HL-60 (cell line): Measurements from ENCODE around the gene DNAH10.
A peak's percentile ranks its signal among the peaks of the same experiment; 100 is the strongest.

Experiments used
- DNase-seq, 2 experiments: peaks; one replicate each; pipeline ENCODE4 v3.0.0-alpha.2; 2010 to 2020; ENCODE audit warnings: low read depth in 1 of 2, low spot score in 1 of 2
- H3K27ac ChIP-seq: fragments of 250-450 bp; sonication (Bioruptor Pico); replicated peaks from 2 replicates; pipeline ENCODE4 v1.5.1; 2020; ENCODE audit warnings: mild to moderate bottlenecking, moderate library complexity
- H3K27me3 ChIP-seq: fragments of 250-450 bp; sonication (Bioruptor Pico); 2 replicates; pipeline ENCODE4 v1.5.1; 2021; ENCODE audit warnings: mild to moderate bottlenecking, moderate library complexity; ENCODE audit not compliant: insufficient read depth, poor library complexity, severe bottlenecking
- H3K4me3 ChIP-seq: replicated peaks from 2 replicates; pipeline ENCODE4 v1.5.1; 2011; ENCODE audit warnings: mild to moderate bottlenecking, control low read depth, low read length; ENCODE audit not compliant: insufficient read depth
- CTCF ChIP-seq: IDR thresholded peaks from one replicate; pipeline ENCODE4 v1.5.1; 2011; ENCODE audit warnings: low read length, control low read depth, inconsistent platforms; ENCODE audit not compliant: insufficient read depth
- GABPA ChIP-seq: IDR thresholded peaks from 2 replicates; pipeline ENCODE4 v1.6.1; 2012; ENCODE audit warnings: low read depth
- POLR2AphosphoS5 ChIP-seq: IDR thresholded peaks from 2 replicates; pipeline ENCODE4 v1.6.1; 2012; ENCODE audit warnings: low read depth
- REST ChIP-seq: IDR thresholded peaks from 2 replicates; pipeline ENCODE4 v1.6.1; 2012; ENCODE audit warnings: low read depth; ENCODE audit not compliant: insufficient replicate concordance
- SPI1 ChIP-seq: IDR thresholded peaks from 2 replicates; pipeline ENCODE4 v1.6.1; 2012; ENCODE audit warnings: low read depth, mild to moderate bottlenecking, borderline replicate concordance

DNAH10 gene

GRCh38 chr12:123891516-123892179, 129.5 kb downstream of the DNAH10 start:
- peak in 1 of 2 experiments; percentile 34 for DNase-seq

GRCh38 chr12:123892180-123892559, 130.1 kb downstream of the DNAH10 start:
- Histone ChIP-seq H3K27ac (no peak overlapping the region), H3K27me3 (no peaks in the 10 kb centered on the region), H3K4me3 (no peak overlapping the region)
- DNase-seq, result no peak
- no peak for TF ChIP-seq POLR2AphosphoS5
- no peak for TF ChIP-seq CTCF
- no peak for TF ChIP-seq REST
- no peak for TF ChIP-seq SPI1
- no peak for TF ChIP-seq GABPA

More at GRCh38 chr12:123891516-123892179, 129.5 kb downstream of the DNAH10 start:
- TF ChIP-seq CTCF (no peak), SPI1 (no peak), GABPA (no peak), POLR2AphosphoS5 (no peak), REST (no peak)
- Histone ChIP-seq H3K27me3 (no peaks in the 10 kb centered on the region), H3K27ac (no peak overlapping the region), H3K4me3 (no peak overlapping the region)

GRCh38 chr12:123892853-123893252, 130.8 kb downstream of the DNAH10 start:
- H3K27ac ChIP-seq, result no peak overlapping the region
- TF ChIP-seq POLR2AphosphoS5 (no peak), REST (no peak), CTCF (no peak), SPI1 (no peak), GABPA (no peak)
- no peaks in the 10 kb centered on the region for H3K27me3 ChIP-seq
- H3K4me3 ChIP-seq, result no peak overlapping the region
- no peak for DNase-seq
